ENCODE results near the gene RPS26.
"Not testable (repeated sequence)": the region's sequence is repeated elsewhere in the genome, so short reads cannot be mapped to it uniquely, and the experiment has no call there.

Gene RPS26

GRCh38 chr12:56003376-56003775 is 38.3 kb upstream of the RPS26 start:
- H3K9ac ChIP-seq (ENCODE audit: low read length in 5 of 5); H3K9me3 ChIP-seq (ENCODE audit: control insufficient read depth in 5 of 5, low read length in 5 of 5); H3K27ac ChIP-seq (ENCODE audit: low read depth, low read length); H3K4me3 ChIP-seq (ENCODE audit: low read depth in 1 of 5, low read length in 5 of 5); H3K27me3 ChIP-seq (ENCODE audit: control insufficient read depth in 5 of 5, insufficient read depth in 4 of 5, low read length in 5 of 5): not testable (repeated sequence)
- peaks cover 0 to 19% (median 16%) of the 10 kb centered on the region in 5 donors for H3K4me1 ChIP-seq (ENCODE audit: control insufficient read depth in 5 of 5, insufficient read depth in 5 of 5, low read length in 5 of 5)
- peaks cover 0 to 37% (median 27%) of the 10 kb centered on the region in 5 donors for H3K36me3 ChIP-seq (ENCODE audit: control insufficient read depth in 5 of 5, insufficient read depth in 5 of 5, low read length in 5 of 5)

- no peak overlapping the region for H3K9ac ChIP-seq (ENCODE audit: low read length in 5 of 5)
- H3K27me3 ChIP-seq (ENCODE audit: control insufficient read depth in 5 of 5, insufficient read depth in 4 of 5, low read length in 5 of 5) = no peaks in the 10 kb centered on the region
- peaks cover 0 to 37% (median 27%) of the 10 kb centered on the region in 5 donors for H3K36me3 ChIP-seq (ENCODE audit: control insufficient read depth in 5 of 5, insufficient read depth in 5 of 5, low read length in 5 of 5)
- H3K27ac ChIP-seq (ENCODE audit: low read depth, low read length) = no peak overlapping the region
- H3K4me3 ChIP-seq (ENCODE audit: low read depth in 1 of 5, low read length in 5 of 5) = no peak overlapping the region
- H3K4me1 ChIP-seq (ENCODE audit: control insufficient read depth in 5 of 5, insufficient read depth in 5 of 5, low read length in 5 of 5) = peaks cover 0 to 22% (median 17%) of the 10 kb centered on the region in 5 donors
- H3K9me3 ChIP-seq (ENCODE audit: control insufficient read depth in 5 of 5, low read length in 5 of 5) = no peaks in the 10 kb centered on the region
Observed at GRCh38 chr12:56004211-56004610, 37.5 kb upstream of the RPS26 start.

- H3K4me1 ChIP-seq (ENCODE audit: control insufficient read depth in 5 of 5, insufficient read depth in 5 of 5, low read length in 5 of 5) = peaks cover 1 to 32% (median 30%) of the 10 kb centered on the region in 5 donors
- no peaks in the 10 kb centered on the region for H3K9me3 ChIP-seq (ENCODE audit: control insufficient read depth in 5 of 5, low read length in 5 of 5)
- H3K36me3 ChIP-seq (ENCODE audit: control insufficient read depth in 5 of 5, insufficient read depth in 5 of 5, low read length in 5 of 5) = peaks cover 0 to 21% (median 18%) of the 10 kb centered on the region in 5 donors
- peak overlapping the region; percentile 90 for H3K27ac ChIP-seq (ENCODE audit: low read depth, low read length)
- peak overlapping the region in 4 of 5 donors; percentile 74 to 92 (median 84) for H3K9ac ChIP-seq (ENCODE audit: low read length in 5 of 5)
- H3K4me3 ChIP-seq (ENCODE audit: low read depth in 1 of 5, low read length in 5 of 5) = peak overlapping the region; percentile 58 to 89 (median 73)
- H3K27me3 ChIP-seq (ENCODE audit: control insufficient read depth in 5 of 5, insufficient read depth in 4 of 5, low read length in 5 of 5) = no peaks in the 10 kb centered on the region
Observed at GRCh38 chr12:56007564-56008559, 33.9 kb upstream of the RPS26 start.

GRCh38 chr12:56010111-56010570 is 31.6 kb upstream of the RPS26 start:
- H3K9ac ChIP-seq (ENCODE audit: low read length in 5 of 5) = peak overlapping the region in 3 of 5 donors; percentile 5 to 54 (median 42)
- H3K4me1 ChIP-seq (ENCODE audit: control insufficient read depth in 5 of 5, insufficient read depth in 5 of 5, low read length in 5 of 5) = peaks cover 1 to 32% (median 30%) of the 10 kb centered on the region in 5 donors
- H3K27me3 ChIP-seq (ENCODE audit: control insufficient read depth in 5 of 5, insufficient read depth in 4 of 5, low read length in 5 of 5) = no peaks in the 10 kb centered on the region
- peaks cover 0 to 3% (median 0%) of the 10 kb centered on the region in 5 donors for H3K36me3 ChIP-seq (ENCODE audit: control insufficient read depth in 5 of 5, insufficient read depth in 5 of 5, low read length in 5 of 5)
- peak overlapping the region; percentile 91 for H3K27ac ChIP-seq (ENCODE audit: low read depth, low read length)
- H3K4me3 ChIP-seq (ENCODE audit: low read depth in 1 of 5, low read length in 5 of 5) = peak overlapping the region in 1 of 5 donors; percentile 26
- H3K9me3 ChIP-seq (ENCODE audit: control insufficient read depth in 5 of 5, low read length in 5 of 5) = no peaks in the 10 kb centered on the region

GRCh38 chr12:56011509-56012090 is 30.1 kb upstream of the RPS26 start:
- H3K9me3 ChIP-seq (ENCODE audit: control insufficient read depth in 5 of 5, low read length in 5 of 5) = no peaks in the 10 kb centered on the region
- H3K9ac ChIP-seq (ENCODE audit: low read length in 5 of 5) = no peak overlapping the region
- H3K27ac ChIP-seq (ENCODE audit: low read depth, low read length) = no peak overlapping the region
- H3K27me3 ChIP-seq (ENCODE audit: control insufficient read depth in 5 of 5, insufficient read depth in 4 of 5, low read length in 5 of 5) = no peaks in the 10 kb centered on the region
- H3K4me1 ChIP-seq (ENCODE audit: control insufficient read depth in 5 of 5, insufficient read depth in 5 of 5, low read length in 5 of 5) = peaks cover 1 to 32% (median 30%) of the 10 kb centered on the region in 5 donors
- peaks cover 0 to 3% (median 0%) of the 10 kb centered on the region in 5 donors for H3K36me3 ChIP-seq (ENCODE audit: control insufficient read depth in 5 of 5, insufficient read depth in 5 of 5, low read length in 5 of 5)
- H3K4me3 ChIP-seq (ENCODE audit: low read depth in 1 of 5, low read length in 5 of 5) = no peak overlapping the region

- Histone ChIP-seq H3K36me3 (ENCODE audit: control insufficient read depth in 5 of 5, insufficient read depth in 5 of 5, low read length in 5 of 5) (peaks cover 0 to 9% (median 5%) of the 10 kb centered on the region in 5 donors), H3K4me3 (ENCODE audit: low read depth in 1 of 5, low read length in 5 of 5) (no peak overlapping the region), H3K9ac (ENCODE audit: low read length in 5 of 5) (no peak overlapping the region), H3K4me1 (ENCODE audit: control insufficient read depth in 5 of 5, insufficient read depth in 5 of 5, low read length in 5 of 5) (peaks cover 0 to 19% (median 17%) of the 10 kb centered on the region in 5 donors), H3K9me3 (ENCODE audit: control insufficient read depth in 5 of 5, low read length in 5 of 5) (no peaks in the 10 kb centered on the region), H3K27me3 (ENCODE audit: control insufficient read depth in 5 of 5, insufficient read depth in 4 of 5, low read length in 5 of 5) (no peaks in the 10 kb centered on the region), H3K27ac (ENCODE audit: low read depth, low read length) (no peak overlapping the region)
Observed at GRCh38 chr12:56013482-56013881, 28.2 kb upstream of the RPS26 start.

- Histone ChIP-seq H3K9me3 (ENCODE audit: control insufficient read depth in 5 of 5, low read length in 5 of 5) (no peaks in the 10 kb centered on the region), H3K27me3 (ENCODE audit: control insufficient read depth in 5 of 5, insufficient read depth in 4 of 5, low read length in 5 of 5) (no peaks in the 10 kb centered on the region), H3K4me1 (ENCODE audit: control insufficient read depth in 5 of 5, insufficient read depth in 5 of 5, low read length in 5 of 5) (peaks cover 0 to 14% (median 12%) of the 10 kb centered on the region in 5 donors), H3K9ac (ENCODE audit: low read length in 5 of 5) (no peak overlapping the region), H3K36me3 (ENCODE audit: control insufficient read depth in 5 of 5, insufficient read depth in 5 of 5, low read length in 5 of 5) (peaks cover 0 to 12% (median 6%) of the 10 kb centered on the region in 5 donors), H3K27ac (ENCODE audit: low read depth, low read length) (no peak overlapping the region), H3K4me3 (ENCODE audit: low read depth in 1 of 5, low read length in 5 of 5) (no peak overlapping the region)
Observed at GRCh38 chr12:56014205-56014604, 27.5 kb upstream of the RPS26 start.

- no peak overlapping the region for H3K9ac ChIP-seq (ENCODE audit: low read length in 5 of 5)
- no peak overlapping the region for H3K27ac ChIP-seq (ENCODE audit: low read depth, low read length)
- H3K4me3 ChIP-seq (ENCODE audit: low read depth in 1 of 5, low read length in 5 of 5) = no peak overlapping the region
- H3K27me3 ChIP-seq (ENCODE audit: control insufficient read depth in 5 of 5, insufficient read depth in 4 of 5, low read length in 5 of 5) = no peaks in the 10 kb centered on the region
- H3K9me3 ChIP-seq (ENCODE audit: control insufficient read depth in 5 of 5, low read length in 5 of 5) = no peaks in the 10 kb centered on the region
- H3K36me3 ChIP-seq (ENCODE audit: control insufficient read depth in 5 of 5, insufficient read depth in 5 of 5, low read length in 5 of 5) = peaks cover 0 to 15% (median 8%) of the 10 kb centered on the region in 5 donors
- H3K4me1 ChIP-seq (ENCODE audit: control insufficient read depth in 5 of 5, insufficient read depth in 5 of 5, low read length in 5 of 5) = peaks cover 0 to 22% (median 18%) of the 10 kb centered on the region in 5 donors
Observed at GRCh38 chr12:56017181-56017580, 24.5 kb upstream of the RPS26 start.

GRCh38 chr12:56018356-56018755 is 23.4 kb upstream of the RPS26 start:
- H3K9ac ChIP-seq (ENCODE audit: low read length in 5 of 5) = no peak overlapping the region
- H3K4me1 ChIP-seq (ENCODE audit: control insufficient read depth in 5 of 5, insufficient read depth in 5 of 5, low read length in 5 of 5) = peaks cover 0 to 23% (median 18%) of the 10 kb centered on the region in 5 donors
- no peaks in the 10 kb centered on the region for H3K9me3 ChIP-seq (ENCODE audit: control insufficient read depth in 5 of 5, low read length in 5 of 5)
- peaks cover 0 to 15% (median 8%) of the 10 kb centered on the region in 5 donors for H3K36me3 ChIP-seq (ENCODE audit: control insufficient read depth in 5 of 5, insufficient read depth in 5 of 5, low read length in 5 of 5)
- no peaks in the 10 kb centered on the region for H3K27me3 ChIP-seq (ENCODE audit: control insufficient read depth in 5 of 5, insufficient read depth in 4 of 5, low read length in 5 of 5)
- no peak overlapping the region for H3K27ac ChIP-seq (ENCODE audit: low read depth, low read length)
- no peak overlapping the region for H3K4me3 ChIP-seq (ENCODE audit: low read depth in 1 of 5, low read length in 5 of 5)

Data from subcutaneous abdominal adipose tissue (tissue), 5 donors.